H1 (cell line): ENCODE measurements around the gene TMEM131L. TPM values are rescaled to one million over a fixed set of nuclear protein-coding genes. Genes with fewer than 3 reads are reported as not detected.

ENCODE experiments used
- CTCF ChIA-PET: fragments of 300-600 bp; sonication (Branson Sonifier 250); formaldehyde crosslinking; loops from one replicate; lab custom pipeline; 2021; ENCODE audit not compliant: partially characterized antibody; lab: Charles Lee
- POLR2A ChIA-PET: fragments of 300-600 bp; sonication (Branson Sonifier 250); formaldehyde crosslinking; loops from one replicate; lab custom pipeline; 2021; ENCODE audit warnings: inconsistent platforms; ENCODE audit not compliant: partially characterized antibody; lab: Charles Lee
- DNase-seq, 2 experiments: peaks; one replicate each; pipeline versions ENCODE4 v3.0.0 to v3.0.0-alpha.2; 2010 to 2022; ENCODE audit warnings: low spot score in 2 of 2, low read depth in 1 of 2, mixed read lengths in 1 of 2
- FAIRE-seq: peaks from 2 replicates; lab custom pipeline; 2011; peaks lifted over from hg19 to GRCh38; lab: Jason Lieb, UNC
- H2AFZ ChIP-seq: 2 replicates; pipeline ENCODE4 v1.8.1; 2012; ENCODE audit warnings: low read length, inconsistent platforms
- H2AK5ac ChIP-seq: 2 replicates; pipeline ENCODE4 v1.6.1; 2013; ENCODE audit warnings: low read depth, low read length
- H2BK120ac ChIP-seq: replicated peaks from 2 replicates; pipeline ENCODE3; 2013; ENCODE audit warnings: low read depth, low read length, inconsistent platforms
- H2BK12ac ChIP-seq: 2 replicates; pipeline ENCODE4 v1.6.1; 2013; ENCODE audit warnings: low read depth, low read length
- H2BK15ac ChIP-seq: 2 replicates; pipeline ENCODE4 v1.6.1; 2013; ENCODE audit warnings: low read length
- H2BK20ac ChIP-seq: 2 replicates; pipeline ENCODE4 v1.6.1; 2013; ENCODE audit warnings: low read length
- H2BK5ac ChIP-seq: 2 replicates; pipeline ENCODE4 v1.6.1; 2013; ENCODE audit warnings: low read depth, low read length
- H3K14ac ChIP-seq: 2 replicates; pipeline ENCODE4 v1.6.1; 2013; ENCODE audit warnings: inconsistent platforms; ENCODE audit not compliant: insufficient read length
- H3K18ac ChIP-seq: 2 replicates; pipeline ENCODE4 v1.6.1; 2013; ENCODE audit warnings: low read length; ENCODE audit errors: extremely low read depth
- H3K23ac ChIP-seq: 2 replicates; pipeline ENCODE4 v1.6.1; 2013; ENCODE audit warnings: inconsistent platforms; ENCODE audit not compliant: insufficient read length
- H3K23me2 ChIP-seq: 2 replicates; pipeline ENCODE4 v1.6.1; 2013; ENCODE audit warnings: low read depth, low read length
- H3K27ac ChIP-seq: 2 replicates; pipeline ENCODE4 v1.6.1; 2011; ENCODE audit warnings: low read depth, low read length, inconsistent platforms
- H3K27me3 ChIP-seq, 4 experiments: replicated peaks in 1 of 4; 1 replicate in 1 of 4; 2 replicates in 3 of 4; pipeline versions ENCODE4 v1.6.1 to v1.8.1; 2011 to 2013; ENCODE audit warnings: low read length in 3 of 4, mild to moderate bottlenecking in 3 of 4, inconsistent platforms in 2 of 4, mixed read lengths in 2 of 4, moderate library complexity in 1 of 4; ENCODE audit not compliant: control insufficient read depth in 3 of 4, insufficient read depth in 3 of 4; ENCODE audit errors: extremely low read depth in 1 of 4
- H3K36me3 ChIP-seq, 4 experiments: 2 replicates each; pipeline versions ENCODE4 v1.6.1 to v1.8.1; 2011 to 2013; ENCODE audit warnings: mild to moderate bottlenecking in 4 of 4, low read length in 3 of 4, moderate library complexity in 2 of 4, control low read depth in 1 of 4, inconsistent platforms in 1 of 4; ENCODE audit not compliant: insufficient read depth in 4 of 4, control insufficient read depth in 2 of 4
- H3K4ac ChIP-seq: replicated peaks from 2 replicates; pipeline ENCODE3; 2013; ENCODE audit warnings: low read length, low read depth, mixed read lengths, inconsistent platforms; ENCODE audit not compliant: insufficient read length
- H3K4me1 ChIP-seq, 4 experiments: replicated peaks in 1 of 4; 1 replicate in 1 of 4; 2 replicates in 3 of 4; pipeline versions ENCODE4 v1.6.1 to v1.8.1; 2011 to 2013; ENCODE audit warnings: low read length in 3 of 4, inconsistent platforms in 2 of 4, mixed read lengths in 1 of 4; ENCODE audit not compliant: insufficient read depth in 4 of 4, control insufficient read depth in 3 of 4
- H3K4me2 ChIP-seq, 2 experiments: 2 replicates each; pipeline versions ENCODE4 v1.6.1 to v1.8.1; 2011 to 2013; ENCODE audit warnings: low read depth in 2 of 2, low read length in 2 of 2, control low read depth in 1 of 2, inconsistent platforms in 1 of 2, mild to moderate bottlenecking in 1 of 2; ENCODE audit not compliant: insufficient read depth in 1 of 2
- H3K4me3 ChIP-seq, 4 experiments: fragments of 200-600, 300-600 bp in 1 of 4; sonication (generic), shearing (Covaris generic), sonication (Bioruptor Twin) in 1 of 4; 2 replicates each; pipeline versions ENCODE4 v1.5.1 to v1.8.1; 2011 to 2016; ENCODE audit warnings: low read length in 4 of 4, low read depth in 3 of 4, control low read depth in 2 of 4, inconsistent platforms in 2 of 4, mild to moderate bottlenecking in 2 of 4, mixed read lengths in 1 of 4, moderate library complexity in 1 of 4; ENCODE audit not compliant: insufficient read depth in 2 of 4; ENCODE audit errors: extremely low read depth in 1 of 4
- H3K56ac ChIP-seq: replicated peaks from 2 replicates; pipeline ENCODE3; 2013; ENCODE audit warnings: low read depth, mild to moderate bottlenecking, mixed read lengths, low read length, inconsistent platforms; ENCODE audit not compliant: insufficient read length
- H3K79me1 ChIP-seq: 2 replicates; pipeline ENCODE4 v1.6.1; 2013; ENCODE audit warnings: low read depth, low read length, control low read depth
- H3K79me2 ChIP-seq, 2 experiments: 2 replicates each; pipeline versions ENCODE4 v1.6.1 to v1.8.1; 2012 to 2013; ENCODE audit warnings: low read length in 2 of 2, mild to moderate bottlenecking in 2 of 2, inconsistent platforms in 1 of 2; ENCODE audit not compliant: insufficient read depth in 2 of 2, control insufficient read depth in 1 of 2
- H3K9ac ChIP-seq, 4 experiments: replicated peaks in 1 of 4; 1 replicate in 1 of 4; 2 replicates in 3 of 4; pipeline versions ENCODE4 v1.6.1 to v1.8.1; 2011 to 2013; ENCODE audit warnings: low read depth in 3 of 4, low read length in 3 of 4, control low read depth in 2 of 4, mild to moderate bottlenecking in 2 of 4, moderate library complexity in 2 of 4, inconsistent platforms in 1 of 4; ENCODE audit errors: extremely low read depth in 1 of 4
- H3K9me3 ChIP-seq, 2 experiments: 2 replicates each; pipeline versions ENCODE4 v1.6.1 to v1.8.1; 2012 to 2013; ENCODE audit warnings: mild to moderate bottlenecking in 2 of 2, moderate library complexity in 2 of 2, control low read depth in 1 of 2, inconsistent platforms in 1 of 2, low read depth in 1 of 2, low read length in 1 of 2, mixed read lengths in 1 of 2; ENCODE audit not compliant: insufficient read depth in 2 of 2
- H4K20me1 ChIP-seq, 2 experiments: replicated peaks in 1 of 2; 2 replicates each; pipeline versions ENCODE3 to v1.8.1; 2011 to 2013; ENCODE audit warnings: inconsistent platforms in 2 of 2, low read length in 2 of 2, mild to moderate bottlenecking in 1 of 2; ENCODE audit not compliant: insufficient read depth in 2 of 2, control insufficient read depth in 1 of 2
- H4K5ac ChIP-seq: 2 replicates; pipeline ENCODE4 v1.6.1; 2013; ENCODE audit warnings: low read length, low read depth, mixed read lengths, inconsistent platforms; ENCODE audit not compliant: insufficient read length
- H4K8ac ChIP-seq: 2 replicates; pipeline ENCODE4 v1.8.0; 2013; ENCODE audit warnings: mild to moderate bottlenecking, moderate library complexity, low read length, inconsistent platforms; ENCODE audit not compliant: insufficient read depth; ENCODE audit errors: extremely low read depth
- H4K91ac ChIP-seq: replicated peaks from 2 replicates; pipeline ENCODE3; 2013; ENCODE audit warnings: low read length, mixed read lengths, inconsistent platforms; ENCODE audit not compliant: insufficient read length
- SIX5 ChIP-seq: IDR thresholded peaks from 2 replicates; pipeline ENCODE4 v1.6.1; 2011; ENCODE audit warnings: mild to moderate bottlenecking, low read depth, low read length
- SP1 ChIP-seq: IDR thresholded peaks from 2 replicates; pipeline ENCODE4 v1.6.1; 2011; ENCODE audit warnings: low read depth, low read length
- WGBS, 2 experiments: shearing (Covaris generic) in 1 of 2; methylation state at CpG; one replicate each; pipeline versions ENCODE4 v1.1.6 to v1.1.7; 2013 to 2015; ENCODE audit warnings: low lambda C conversion rate in 2 of 2, mixed read lengths in 2 of 2, inconsistent platforms in 1 of 2, low coverage in 1 of 2, missing lambda C conversion rate in 1 of 2; ENCODE audit not compliant: insufficient replicate concordance in 2 of 2, insufficient coverage in 1 of 2, insufficient read length in 1 of 2; ENCODE audit errors: extremely low coverage in 1 of 2, missing lambda C conversion rate in 1 of 2; 5-methylcytosine and 5-hydroxymethylcytosine counted together
- polyA plus RNA-seq, 7 experiments: library from polyadenylated mRNA; depleted of rRNA in 3 of 7; stranded (reverse) in 5 of 7; unstranded in 2 of 7; fragments of >200 nt in 5 of 7; fragments of 200-250 nt in 2 of 7; gene quantifications; 1 replicate in 5 of 7; 2 replicates in 1 of 7; 4 replicates in 1 of 7; pipeline versions ENCODE4 v1.2.1 to v1.2.3, GENCODE V29; 2011 to 2013; ENCODE audit warnings: missing spikeins in 2 of 7, mixed read lengths in 2 of 7
- total RNA-seq: library from RNA; stranded (reverse); fragmentation: NEBNext Ultra II Directional; extraction: Animal tissue kit (Norgen Biotek cat#: 25700); gene quantifications from 2 replicates; pipeline ENCODE4 v1.2.1, GENCODE V29; 2021

TMEM131L gene
- total and polyA plus RNA-seq, 2 of the 8 experiments (the other 6 are each of a cell fraction or from before 2014, with no cell fraction given), result 14.3 to 26.1 TPM

DNA sequence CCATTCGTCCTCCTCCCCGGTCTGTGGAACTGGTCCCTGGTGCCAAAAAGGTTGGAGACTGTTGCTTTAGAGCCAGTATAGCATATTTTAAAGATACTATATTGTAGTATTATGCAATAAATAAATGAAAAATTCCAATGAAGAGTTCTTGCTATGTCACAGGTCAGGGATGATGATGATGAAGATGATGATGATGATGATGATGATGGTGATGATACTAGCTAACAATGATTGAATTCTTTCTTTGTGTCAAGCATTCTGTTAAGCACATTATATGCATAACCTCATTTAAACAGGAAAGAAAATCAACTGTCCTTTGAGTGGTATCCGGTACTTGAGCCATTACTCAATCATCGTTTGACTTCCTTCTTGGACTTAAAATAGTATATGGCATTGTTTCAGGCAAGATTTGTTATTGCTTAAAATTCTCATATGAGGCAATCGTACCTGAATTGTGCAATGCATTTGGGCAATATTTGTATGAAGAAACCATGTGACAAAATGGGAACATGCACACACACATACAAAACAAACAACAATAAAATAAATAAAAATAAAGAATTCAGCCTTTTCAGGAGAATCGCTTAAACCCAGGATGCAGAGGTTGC is 195.2 kb downstream of the TMEM131L start:
- H3K4ac ChIP-seq, result no peak overlapping the region
- H3K9ac ChIP-seq, result no peak overlapping the region
- H3K36me3 ChIP-seq, result no peaks in the 10 kb centered on the region
- peaks cover 3 to 9% of the 10 kb centered on the region in 2 experiments; a peak in 2 of 4 replicates for H3K9me3 ChIP-seq
- H2BK20ac ChIP-seq, result no peak overlapping the region
- no peak overlapping the region for H4K8ac ChIP-seq
- TF ChIP-seq SIX5 (no peak), SP1 (no peak)
- no peak overlapping the region for H3K18ac ChIP-seq
- DNase-seq, result no peak
- no peak overlapping the region for H2BK12ac ChIP-seq
- no peak overlapping the region for H3K4me2 ChIP-seq
- H3K4me1 ChIP-seq, result no peaks in the 10 kb centered on the region
- no peaks in the 10 kb centered on the region for H3K79me2 ChIP-seq
- H3K27me3 ChIP-seq, result no peaks in the 10 kb centered on the region
- no peaks in the 10 kb centered on the region for H3K79me1 ChIP-seq
- peaks cover 10% of the 10 kb centered on the region; the same call in 1 of the 2 replicates for H3K23me2 ChIP-seq
- no peak overlapping the region for H2AFZ ChIP-seq
- H2BK5ac ChIP-seq, result no peak overlapping the region
- H3K14ac ChIP-seq, result no peak overlapping the region
- no peak overlapping the region for H4K91ac ChIP-seq
- H3K27ac ChIP-seq, result no peak overlapping the region
- no peak overlapping the region for H2BK120ac ChIP-seq
- ChIA-PET POLR2A (no interaction called here), CTCF (interaction anchor here (5.4 kb wide), 1 partner anchor 12 kb away, joined by 18 read pairs; no protein-coding TSS in a partner anchor)
- no peak overlapping the region for H3K23ac ChIP-seq
- H4K5ac ChIP-seq, result no peak overlapping the region
- no peak overlapping the region for H3K56ac ChIP-seq
- no peak for FAIRE-seq
- H2AK5ac ChIP-seq, result no peak overlapping the region
- WGBS, 2 experiments, result 92% methylated on average over 6 of the region's 6 CpGs; no CpG with 5 or more reads in 1 of the 2 experiments
- no peak overlapping the region for H2BK15ac ChIP-seq
- no peak overlapping the region for H3K4me3 ChIP-seq
- H4K20me1 ChIP-seq, result peaks cover 0 to 6% of the 10 kb centered on the region in 2 experiments
